Measurements from ENCODE around the gene TMEM163.

TMEM163 gene

DNA sequence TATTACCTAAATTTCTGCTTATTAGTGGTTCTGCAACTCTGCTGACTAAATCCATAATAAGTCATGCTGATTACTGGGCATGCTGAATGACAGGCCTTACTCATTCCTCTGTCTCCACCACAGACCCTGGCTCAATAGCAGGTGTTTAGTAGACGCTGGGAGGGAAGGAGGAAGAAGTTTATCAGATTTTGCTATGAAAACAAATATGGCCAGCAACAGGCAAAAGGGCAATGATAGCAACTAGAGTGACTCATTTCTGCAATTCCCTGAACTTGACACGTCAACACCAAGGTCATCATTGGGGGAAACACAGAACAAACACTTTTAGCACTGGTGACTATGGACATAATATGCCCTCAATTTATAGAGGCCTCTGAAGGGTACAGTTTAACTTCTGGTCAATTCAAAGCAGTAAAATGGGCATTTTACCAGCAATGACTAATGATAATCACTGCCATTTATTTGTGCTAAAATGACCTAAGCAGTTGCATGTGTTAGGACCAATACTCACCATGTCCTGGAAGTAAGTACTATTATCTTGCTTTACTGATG, 35.2 kb downstream of the TMEM163 start:
- TF ChIP-seq, protein P1, sequence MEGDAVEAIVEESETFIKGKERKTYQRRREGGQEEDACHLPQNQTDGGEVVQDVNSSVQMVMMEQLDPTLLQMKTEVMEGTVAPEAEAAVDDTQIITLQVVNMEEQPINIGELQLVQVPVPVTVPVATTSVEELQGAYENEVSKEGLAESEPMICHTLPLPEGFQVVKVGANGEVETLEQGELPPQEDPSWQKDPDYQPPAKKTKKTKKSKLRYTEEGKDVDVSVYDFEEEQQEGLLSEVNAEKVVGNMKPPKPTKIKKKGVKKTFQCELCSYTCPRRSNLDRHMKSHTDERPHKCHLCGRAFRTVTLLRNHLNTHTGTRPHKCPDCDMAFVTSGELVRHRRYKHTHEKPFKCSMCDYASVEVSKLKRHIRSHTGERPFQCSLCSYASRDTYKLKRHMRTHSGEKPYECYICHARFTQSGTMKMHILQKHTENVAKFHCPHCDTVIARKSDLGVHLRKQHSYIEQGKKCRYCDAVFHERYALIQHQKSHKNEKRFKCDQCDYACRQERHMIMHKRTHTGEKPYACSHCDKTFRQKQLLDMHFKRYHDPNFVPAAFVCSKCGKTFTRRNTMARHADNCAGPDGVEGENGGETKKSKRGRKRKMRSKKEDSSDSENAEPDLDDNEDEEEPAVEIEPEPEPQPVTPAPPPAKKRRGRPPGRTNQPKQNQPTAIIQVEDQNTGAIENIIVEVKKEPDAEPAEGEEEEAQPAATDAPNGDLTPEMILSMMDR (conservative IDR thresholded peaks at IDR 0.05; ENCODE audit: low read depth, low read length): no peak
- no peak overlapping the region for H3K4me3 ChIP-seq (ENCODE audit: low read depth, low read length)
- no peak for DNase-seq (ENCODE audit: low read depth)

DNA sequence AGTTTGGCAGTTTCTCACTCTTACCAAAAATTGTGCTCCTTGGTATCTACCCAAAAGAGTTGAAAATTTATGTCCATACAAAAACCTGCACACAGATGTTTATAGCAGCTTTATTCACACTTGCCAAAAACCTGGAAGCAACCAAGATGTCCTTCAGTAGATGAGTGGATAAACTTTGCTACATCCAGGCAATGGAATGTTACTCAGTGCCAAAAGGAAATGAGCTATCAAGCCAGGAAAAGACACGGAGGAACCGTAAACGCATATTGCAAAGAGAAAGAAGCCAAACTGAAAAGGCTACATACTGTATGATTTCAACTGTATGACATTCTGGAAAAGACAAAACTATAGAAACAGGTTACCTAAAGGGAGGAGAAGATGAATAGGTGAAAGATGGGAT, 36.1 kb downstream of the TMEM163 start:
- TF ChIP-seq, protein P1 (conservative IDR thresholded peaks at IDR 0.05; ENCODE audit: low read depth, low read length): no peak
- no peak for DNase-seq (ENCODE audit: low read depth)
- no peak overlapping the region for H3K4me3 ChIP-seq (ENCODE audit: low read depth, low read length)

DNA sequence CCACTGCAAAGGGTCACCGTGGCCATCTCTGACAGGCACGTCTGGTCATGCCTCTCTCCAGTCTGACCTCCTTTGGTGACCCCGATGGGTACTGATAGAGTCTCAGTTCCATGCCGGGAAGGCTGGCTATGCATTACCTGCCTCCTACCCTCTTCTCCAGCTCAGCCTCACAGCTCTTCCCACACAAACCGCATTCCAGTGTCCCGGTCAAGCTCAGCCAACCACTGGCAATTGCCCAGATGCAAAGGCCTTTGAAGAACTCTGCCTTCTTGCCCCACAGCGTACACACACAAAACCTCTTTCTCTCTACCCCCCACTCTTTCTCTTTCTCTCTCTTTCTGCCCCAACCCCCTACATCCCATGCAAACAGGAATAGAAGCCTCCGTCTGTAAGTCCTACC, 37.6 kb downstream of the TMEM163 start:
- DNase-seq (ENCODE audit: low read depth): no peak
- no peak overlapping the region for H3K4me3 ChIP-seq (ENCODE audit: low read depth, low read length)
- TF ChIP-seq, protein P1 (conservative IDR thresholded peaks at IDR 0.05; ENCODE audit: low read depth, low read length): no peak

DNA sequence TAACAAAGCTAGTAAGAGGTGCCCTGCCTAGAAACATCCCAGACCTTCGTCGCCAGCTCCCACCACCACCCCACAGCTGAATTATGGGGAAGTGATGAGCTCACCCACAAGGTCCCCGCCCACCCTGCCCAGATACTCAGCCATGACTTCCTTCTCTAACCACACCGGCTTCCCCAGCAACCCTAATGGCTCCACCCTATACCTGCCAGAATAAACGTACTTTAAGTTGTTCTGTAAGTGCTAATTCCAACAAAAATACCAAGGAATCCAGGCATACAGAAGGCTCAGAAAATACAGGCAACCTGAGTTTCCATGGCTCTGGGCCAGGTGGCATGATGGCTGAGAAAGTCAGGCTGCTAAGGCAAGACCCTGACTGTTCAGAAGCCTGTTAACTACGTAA, 39.1 kb downstream of the TMEM163 start:
- no peak for DNase-seq (ENCODE audit: low read depth)
- TF ChIP-seq, protein P1 (conservative IDR thresholded peaks at IDR 0.05; ENCODE audit: low read depth, low read length): no peak

DNA sequence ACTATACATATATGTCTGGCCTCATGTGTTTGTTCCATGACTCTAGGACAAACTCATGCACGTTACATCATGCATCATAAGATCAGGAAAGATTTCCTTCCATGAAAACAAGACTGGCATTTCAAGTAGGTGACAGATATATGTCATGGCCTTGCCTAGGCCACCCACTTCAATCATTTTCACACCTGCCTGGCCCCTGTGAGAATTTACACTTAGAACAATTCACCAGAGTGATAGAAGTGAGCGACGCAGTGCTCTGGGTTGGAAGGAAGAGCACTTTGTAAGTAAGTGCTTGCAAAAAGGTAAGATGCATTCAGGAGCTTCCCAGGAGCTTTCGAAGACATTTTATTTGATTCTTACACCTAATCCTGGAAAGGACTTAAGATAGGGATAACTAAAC, 39.5 kb downstream of the TMEM163 start:
- H3K4me3 ChIP-seq (ENCODE audit: low read depth, low read length): no peak overlapping the region
- DNase-seq (ENCODE audit: low read depth): no peak
- TF ChIP-seq, protein P1 (conservative IDR thresholded peaks at IDR 0.05; ENCODE audit: low read depth, low read length): no peak

More for the DNA sequence above, 39.1 kb downstream of the TMEM163 start:
- H3K4me3 ChIP-seq (ENCODE audit: low read depth, low read length): no peak overlapping the region

DNA sequence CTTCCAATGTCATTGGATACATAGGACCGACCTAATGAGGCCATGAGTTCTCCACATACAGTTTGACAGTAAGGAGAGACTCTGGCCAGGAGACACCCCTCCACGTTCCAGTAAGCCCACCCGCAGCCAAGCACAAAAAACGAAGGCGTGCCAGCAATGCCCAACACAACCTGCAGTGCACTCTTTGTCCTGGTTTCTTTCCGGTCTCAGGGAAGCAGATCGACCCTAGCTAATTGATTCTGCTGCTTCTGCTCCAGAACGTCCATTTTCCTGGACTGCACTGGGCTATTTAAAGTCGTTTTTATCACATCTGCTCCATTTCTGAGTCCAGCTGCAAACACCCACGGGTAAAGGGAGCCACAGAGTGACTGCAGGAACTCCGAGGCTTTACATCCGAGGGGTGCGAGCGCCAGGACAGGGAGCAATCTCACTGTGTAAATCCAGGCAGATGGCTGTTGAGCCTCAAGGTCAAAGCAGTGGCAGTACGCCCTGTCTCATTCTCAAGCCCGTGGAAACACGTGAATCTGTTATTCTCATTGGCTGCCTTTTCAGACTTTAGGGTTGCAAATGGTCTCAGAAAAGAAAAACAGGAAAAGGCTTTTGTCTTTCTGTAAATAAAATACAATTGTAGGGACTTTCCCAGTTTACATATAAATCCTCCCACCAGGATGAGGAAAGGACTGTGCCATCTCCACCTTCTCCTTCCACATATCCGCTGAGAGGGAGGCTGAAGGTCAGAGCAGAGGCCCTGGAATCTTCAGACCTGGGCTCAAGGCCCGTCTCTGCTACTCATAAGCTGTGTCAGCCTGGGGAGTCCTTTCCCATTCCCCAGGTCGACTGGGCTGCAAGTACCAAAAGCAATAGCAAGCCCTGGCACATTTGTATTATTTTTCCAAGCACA, 40.7 kb downstream of the TMEM163 start:
- DNase-seq (ENCODE audit: low read depth): no peak
- no peak overlapping the region for H3K4me3 ChIP-seq (ENCODE audit: low read depth, low read length)
- TF ChIP-seq, protein P1 (conservative IDR thresholded peaks at IDR 0.05; ENCODE audit: low read depth, low read length): no peak
